ENCODE results near the gene CHAT. TPM values are rescaled to one million over a fixed set of nuclear protein-coding genes. Genes with fewer than 3 reads are reported as not detected.

The CHAT gene
- total RNA-seq, 4 donors from 2014 or later, result not detected

DNA sequence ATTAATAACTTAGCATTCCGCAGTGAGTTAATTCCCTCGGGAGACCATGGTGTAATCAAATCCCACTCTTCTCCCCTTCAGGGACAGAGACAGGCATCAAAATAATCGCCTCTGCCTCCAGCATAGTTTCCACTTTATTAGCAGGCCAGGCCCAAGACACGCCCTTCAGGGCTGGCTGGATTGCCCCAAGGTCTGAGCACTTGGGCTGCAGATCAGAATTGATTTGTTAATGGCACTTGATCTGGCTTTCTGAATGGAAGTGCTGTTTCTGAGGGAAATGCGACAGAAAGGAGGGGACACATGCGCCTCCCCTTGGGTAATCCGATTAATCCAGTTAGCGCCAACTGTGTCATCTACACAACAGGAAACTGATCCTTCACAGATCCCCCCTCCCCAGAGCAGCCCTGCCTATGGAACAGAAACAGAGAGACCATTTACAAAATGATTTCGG lies 15.6 kb downstream of the CHAT start:
- H3K9me3 ChIP-seq, result no peaks in the 10 kb centered on the region
- H3K27me3 ChIP-seq, result no peaks in the 10 kb centered on the region
- ATAC-seq, result no peak
- intact Hi-C loops (cut with DNase I; ENCODE audit: low total_unique reads) (no loop called here), in situ Hi-C loops (cut with MboI; ENCODE audit: low sequenced_read_pairs in 4 of 4) (no loop called here)
- H3K27ac ChIP-seq, result no peak overlapping the region
- H3K4me1 ChIP-seq, result no peaks in the 10 kb centered on the region
- DNase-seq, result no peak
- no peak for TF ChIP-seq POLR2A (IDR thresholded peaks at IDR 0.05)
- TF ChIP-seq, protein P1, sequence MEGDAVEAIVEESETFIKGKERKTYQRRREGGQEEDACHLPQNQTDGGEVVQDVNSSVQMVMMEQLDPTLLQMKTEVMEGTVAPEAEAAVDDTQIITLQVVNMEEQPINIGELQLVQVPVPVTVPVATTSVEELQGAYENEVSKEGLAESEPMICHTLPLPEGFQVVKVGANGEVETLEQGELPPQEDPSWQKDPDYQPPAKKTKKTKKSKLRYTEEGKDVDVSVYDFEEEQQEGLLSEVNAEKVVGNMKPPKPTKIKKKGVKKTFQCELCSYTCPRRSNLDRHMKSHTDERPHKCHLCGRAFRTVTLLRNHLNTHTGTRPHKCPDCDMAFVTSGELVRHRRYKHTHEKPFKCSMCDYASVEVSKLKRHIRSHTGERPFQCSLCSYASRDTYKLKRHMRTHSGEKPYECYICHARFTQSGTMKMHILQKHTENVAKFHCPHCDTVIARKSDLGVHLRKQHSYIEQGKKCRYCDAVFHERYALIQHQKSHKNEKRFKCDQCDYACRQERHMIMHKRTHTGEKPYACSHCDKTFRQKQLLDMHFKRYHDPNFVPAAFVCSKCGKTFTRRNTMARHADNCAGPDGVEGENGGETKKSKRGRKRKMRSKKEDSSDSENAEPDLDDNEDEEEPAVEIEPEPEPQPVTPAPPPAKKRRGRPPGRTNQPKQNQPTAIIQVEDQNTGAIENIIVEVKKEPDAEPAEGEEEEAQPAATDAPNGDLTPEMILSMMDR (IDR thresholded peaks at IDR 0.05 in 4 of 5, conservative IDR thresholded peaks at IDR 0.05 in 1 of 5), result no peak
- H3K4me3 ChIP-seq, result no peak overlapping the region
- no peaks in the 10 kb centered on the region for H3K36me3 ChIP-seq

DNA sequence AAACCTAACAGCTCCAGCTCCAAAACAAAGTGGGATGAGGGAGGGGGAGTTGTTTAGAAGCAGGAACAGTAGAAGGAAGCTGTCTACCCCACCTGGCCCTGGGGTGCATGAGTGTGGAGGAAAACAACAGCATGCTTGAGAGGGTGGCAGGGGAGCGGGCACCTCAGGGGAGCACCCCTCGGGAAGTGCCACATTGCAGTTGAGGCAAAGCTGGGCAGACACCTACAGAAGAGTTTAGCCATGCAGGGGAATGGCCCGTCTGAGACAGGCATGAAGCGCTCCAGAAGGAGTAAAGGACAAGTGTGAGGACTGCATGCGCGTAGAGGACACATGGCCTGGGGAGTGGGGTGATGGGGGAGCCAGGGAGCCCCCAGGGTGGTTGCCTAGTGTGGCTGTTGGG lies 18.1 kb downstream of the CHAT start:
- Histone ChIP-seq H3K9me3 (no peaks in the 10 kb centered on the region), H3K4me1 (no peaks in the 10 kb centered on the region), H3K27ac (no peak overlapping the region), H3K4me3 (no peak overlapping the region), H3K27me3 (no peaks in the 10 kb centered on the region), H3K36me3 (no peaks in the 10 kb centered on the region)
- DNase-seq (no peak), ATAC-seq (no peak)
- TF ChIP-seq, protein P1 (IDR thresholded peaks at IDR 0.05 in 4 of 5, conservative IDR thresholded peaks at IDR 0.05 in 1 of 5), result no peak
- no peak for TF ChIP-seq POLR2A (IDR thresholded peaks at IDR 0.05)
- intact Hi-C loops (cut with DNase I; ENCODE audit: low total_unique reads) (no loop called here), in situ Hi-C loops (cut with MboI; ENCODE audit: low sequenced_read_pairs in 4 of 4) (no loop called here)

DNA sequence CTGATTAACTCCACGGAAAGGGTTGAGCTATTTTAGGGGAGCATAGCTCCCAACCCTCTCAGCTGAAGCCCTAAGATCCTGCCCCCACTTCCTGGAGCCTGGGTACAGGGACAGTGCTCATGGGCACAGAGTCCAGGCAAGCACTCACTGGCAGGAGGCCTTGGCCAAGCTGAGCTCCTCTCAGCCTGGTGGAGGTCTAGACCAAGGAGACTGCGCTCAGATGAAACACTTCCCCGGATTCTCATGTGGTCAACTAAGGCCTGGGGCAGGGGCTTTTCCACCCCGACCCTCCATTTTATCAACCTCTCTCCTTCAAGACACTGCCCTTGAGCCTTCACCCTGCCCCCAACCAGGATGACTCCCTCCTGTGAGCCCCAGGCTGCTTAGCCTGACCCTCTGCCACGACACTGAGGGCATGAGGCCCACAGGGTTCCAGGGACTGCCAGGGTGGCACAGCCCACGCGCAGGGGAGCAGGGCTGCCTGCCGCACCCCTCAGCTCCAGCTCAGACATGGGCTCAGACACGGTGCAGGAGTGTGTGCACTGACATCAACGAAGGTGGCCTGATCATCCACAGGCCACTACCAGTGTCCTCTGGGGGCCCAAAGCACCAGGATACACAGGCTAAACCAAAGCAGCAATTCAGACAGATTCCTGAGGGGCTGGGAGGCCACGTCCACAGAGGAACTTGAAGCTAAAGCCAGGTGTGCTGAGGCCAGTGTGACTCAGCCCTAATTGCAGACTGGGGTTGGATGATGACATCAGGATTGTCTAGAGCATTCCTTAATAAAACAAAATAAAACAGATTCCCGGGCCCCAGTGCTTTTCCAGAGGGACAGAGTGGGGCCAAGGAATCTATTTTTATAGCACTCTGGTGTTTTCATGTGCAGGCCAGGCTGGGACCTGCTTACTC lies 18.8 kb downstream of the CHAT start:
- Histone ChIP-seq H3K36me3 (no peaks in the 10 kb centered on the region), H3K27me3 (no peaks in the 10 kb centered on the region), H3K27ac (no peak overlapping the region), H3K4me3 (no peak overlapping the region), H3K4me1 (no peaks in the 10 kb centered on the region), H3K9me3 (no peaks in the 10 kb centered on the region)
- TF ChIP-seq, protein P1 (IDR thresholded peaks at IDR 0.05 in 4 of 5, conservative IDR thresholded peaks at IDR 0.05 in 1 of 5), result no peak
- TF ChIP-seq POLR2A (IDR thresholded peaks at IDR 0.05), result no peak
- ATAC-seq (no peak), DNase-seq (no peak)
- in situ Hi-C loops (cut with MboI; ENCODE audit: low sequenced_read_pairs in 4 of 4), result no loop called here
- intact Hi-C loops (cut with DNase I; ENCODE audit: low total_unique reads), result no loop called here

DNA sequence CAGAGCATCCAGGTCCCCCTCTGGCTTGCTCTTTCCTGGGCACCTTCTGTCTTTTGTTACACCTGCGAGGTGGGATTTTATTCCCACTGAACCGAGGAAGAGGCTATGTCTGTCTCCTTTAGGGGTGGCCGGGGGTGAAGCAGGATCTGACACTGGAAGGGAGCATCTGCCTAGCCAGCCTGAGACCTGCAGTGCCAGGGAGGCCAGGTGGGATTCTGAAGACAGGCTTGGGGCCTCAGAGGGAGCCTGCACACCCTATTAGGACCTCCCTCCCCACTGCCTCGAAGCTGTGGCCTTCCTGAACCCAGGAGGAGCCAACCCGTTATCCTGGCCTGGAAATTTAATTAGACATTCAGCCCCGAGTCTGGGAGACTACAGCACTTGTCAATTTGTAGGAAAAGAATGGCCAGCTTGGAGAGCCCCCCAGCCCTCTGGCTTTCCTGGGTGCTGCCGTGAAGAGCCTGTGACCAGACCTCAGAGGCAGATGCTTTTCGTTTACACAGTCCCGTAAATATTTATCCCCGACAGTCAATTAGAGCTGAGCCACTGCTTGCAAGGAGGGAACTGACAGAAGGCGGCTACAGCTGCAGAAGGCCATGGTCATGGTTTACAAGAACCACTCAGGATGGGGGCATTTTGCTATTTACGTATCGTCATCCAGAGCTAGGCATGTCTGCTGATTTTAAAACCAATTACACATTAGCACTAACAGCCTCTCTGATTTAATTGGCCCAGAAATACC lies 19.7 kb downstream of the CHAT start:
- in situ Hi-C loops (cut with MboI; ENCODE audit: low sequenced_read_pairs in 4 of 4), result no loop called here
- TF ChIP-seq, protein P1 (IDR thresholded peaks at IDR 0.05 in 4 of 5, conservative IDR thresholded peaks at IDR 0.05 in 1 of 5), result no peak
- TF ChIP-seq POLR2A (IDR thresholded peaks at IDR 0.05), result no peak
- Histone ChIP-seq H3K27ac (no peak overlapping the region), H3K4me1 (no peaks in the 10 kb centered on the region), H3K4me3 (no peak overlapping the region), H3K36me3 (no peaks in the 10 kb centered on the region), H3K9me3 (no peaks in the 10 kb centered on the region), H3K27me3 (peaks cover 0 to 3% (median 0%) of the 10 kb centered on the region in 3 donors)
- DNase-seq (no peak), ATAC-seq (no peak)
- intact Hi-C loops (cut with DNase I; ENCODE audit: low total_unique reads), result no loop called here

Data from gastrocnemius medialis (tissue), 4 donors.